ENCODE results near the gene NCOA1. TPM values are rescaled to one million over a fixed set of nuclear protein-coding genes. Genes with fewer than 3 reads are reported as not detected.

NCOA1 gene
- total RNA-seq, 3 donors from 2014 or later, result 23.9 to 36.9 (median 34.5) TPM

DNA sequence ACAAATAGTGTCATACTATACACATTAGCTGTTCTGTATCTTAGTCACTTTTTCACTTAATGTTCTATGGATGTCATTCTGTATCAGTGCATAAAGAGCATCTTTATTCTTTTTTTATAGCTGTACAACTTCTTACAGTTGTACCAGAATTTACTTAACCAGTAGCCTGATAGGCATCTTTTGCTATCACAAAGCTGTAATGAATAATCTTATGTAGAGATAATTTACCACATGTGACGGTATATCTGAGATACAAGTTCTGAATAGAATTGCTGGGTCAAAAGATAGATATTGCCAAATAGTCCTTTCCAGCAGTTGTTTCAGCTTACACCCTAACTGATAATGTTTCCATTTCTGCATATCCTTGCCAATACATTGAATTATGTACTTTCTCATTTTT lies 232.1 kb downstream of the NCOA1 start:
- Mint-ChIP-seq H3K36me3 (ENCODE audit: insufficient read depth) (peaks cover 17% of the 10 kb centered on the region), H3K9me3 (no peaks in the 10 kb centered on the region), H3K4me3 (no peak overlapping the region), H3K4me1 (ENCODE audit: low read depth) (peaks cover 3% of the 10 kb centered on the region), H3K27me3 (ENCODE audit: low read depth) (no peaks in the 10 kb centered on the region)
- ATAC-seq (no peak), DNase-seq (no peak)

- no peaks in the 10 kb centered on the region for H3K27me3 Mint-ChIP-seq (ENCODE audit: low read depth)
- no peak overlapping the region for H3K4me3 Mint-ChIP-seq
- peaks cover 3% of the 10 kb centered on the region for H3K4me1 Mint-ChIP-seq (ENCODE audit: low read depth)
- ATAC-seq (no peak), DNase-seq (no peak)
- no peaks in the 10 kb centered on the region for H3K9me3 Mint-ChIP-seq
- H3K36me3 Mint-ChIP-seq (ENCODE audit: insufficient read depth), result peaks cover 17% of the 10 kb centered on the region
Measured at GRCh38 chr2:24723665-24724064, 232.6 kb downstream of the NCOA1 start.

DNA sequence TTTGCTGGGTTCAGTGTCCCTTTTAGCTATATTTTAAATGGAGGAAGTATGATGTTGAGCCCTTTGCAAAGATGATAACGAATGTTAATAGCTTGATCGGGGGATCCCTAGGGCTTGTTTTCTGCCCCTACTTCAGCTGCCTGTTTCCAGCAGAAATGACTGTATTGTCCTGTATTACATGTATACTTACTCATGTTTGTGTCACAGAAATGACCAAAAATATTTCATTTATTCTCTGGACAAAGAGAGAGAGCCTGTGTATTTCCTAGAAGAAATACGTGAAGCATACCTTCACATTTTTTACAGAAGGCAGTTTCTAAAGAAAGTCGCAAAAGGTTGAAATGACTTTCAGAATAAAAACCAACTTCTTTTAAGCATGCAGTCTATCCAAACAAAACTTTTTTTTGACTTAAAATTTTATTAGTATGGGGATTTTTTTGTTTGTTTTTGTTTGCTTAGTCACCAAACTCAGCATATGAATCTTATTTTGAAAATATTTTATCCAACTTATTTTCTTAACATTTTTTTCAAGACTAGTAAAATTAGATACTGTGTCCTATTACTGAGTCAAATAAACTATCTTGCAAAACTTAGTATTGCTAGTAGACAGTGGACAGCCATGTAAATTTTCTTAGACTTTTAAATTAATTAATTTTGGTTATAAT lies 233.2 kb downstream of the NCOA1 start:
- ATAC-seq (no peak), DNase-seq (no peak)
- Mint-ChIP-seq H3K36me3 (ENCODE audit: insufficient read depth) (peaks cover 19% of the 10 kb centered on the region), H3K27me3 (ENCODE audit: low read depth) (no peaks in the 10 kb centered on the region), H3K9me3 (no peaks in the 10 kb centered on the region), H3K4me3 (no peak overlapping the region), H3K4me1 (ENCODE audit: low read depth) (peaks cover 3% of the 10 kb centered on the region)

- Mint-ChIP-seq H3K4me1 (ENCODE audit: low read depth) (no peaks in the 10 kb centered on the region), H3K36me3 (ENCODE audit: insufficient read depth) (peaks cover 16% of the 10 kb centered on the region), H3K27me3 (ENCODE audit: low read depth) (no peaks in the 10 kb centered on the region), H3K9me3 (no peaks in the 10 kb centered on the region), H3K4me3 (no peak overlapping the region)
- DNase-seq, result no peak
- ATAC-seq, result no peak
Measured at GRCh38 chr2:24725956-24726355, 234.9 kb downstream of the NCOA1 start.

DNA sequence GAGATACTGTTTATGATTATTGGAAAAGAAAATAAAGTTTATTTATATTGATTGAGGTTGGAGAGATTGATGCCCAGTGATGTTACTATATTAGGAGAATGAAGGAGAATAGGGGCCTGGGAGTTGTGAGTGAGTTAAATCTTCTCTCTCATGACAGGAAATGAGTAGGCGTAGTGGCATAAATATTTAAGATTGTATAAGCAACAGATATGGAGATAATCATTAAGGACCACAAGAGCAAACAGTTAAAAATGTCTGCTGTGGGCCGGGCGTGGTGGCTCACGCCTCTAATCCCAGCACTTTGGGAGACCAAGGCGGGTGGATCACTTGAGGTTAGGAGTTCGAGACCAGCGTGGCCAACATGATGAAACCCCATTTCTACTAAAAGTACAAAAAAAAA lies 239.4 kb downstream of the NCOA1 start:
- DNase-seq (no peak), ATAC-seq (no peak)
- peaks cover 22% of the 10 kb centered on the region for H3K36me3 Mint-ChIP-seq (ENCODE audit: insufficient read depth)
- no peaks in the 10 kb centered on the region for H3K4me1 Mint-ChIP-seq (ENCODE audit: low read depth)
- H3K27me3 Mint-ChIP-seq (ENCODE audit: low read depth), result no peaks in the 10 kb centered on the region
- no peaks in the 10 kb centered on the region for H3K9me3 Mint-ChIP-seq
- no peak overlapping the region for H3K4me3 Mint-ChIP-seq

DNA sequence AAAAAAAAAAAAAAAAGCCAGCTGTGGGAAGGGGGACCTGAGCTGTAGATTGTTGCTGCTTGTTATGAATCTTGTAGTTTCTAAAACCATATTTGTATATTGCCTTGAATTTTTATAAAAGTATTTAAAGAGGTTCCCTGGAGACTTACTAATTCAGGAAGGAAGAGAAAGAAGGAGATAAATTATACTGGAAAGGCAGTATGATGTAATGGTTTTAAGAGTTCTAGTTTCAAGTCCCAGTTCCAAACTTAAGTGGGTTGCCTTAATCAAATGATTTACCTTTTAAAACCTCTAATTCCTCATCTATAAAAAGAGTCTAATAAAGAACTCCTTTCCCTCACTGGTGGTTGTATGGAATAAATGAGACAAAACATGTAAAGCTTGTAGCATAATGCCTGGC lies 240.0 kb downstream of the NCOA1 start:
- H3K4me1 Mint-ChIP-seq (ENCODE audit: low read depth), result no peaks in the 10 kb centered on the region
- DNase-seq, result no peak
- H3K4me3 Mint-ChIP-seq, result no peak overlapping the region

DNA sequence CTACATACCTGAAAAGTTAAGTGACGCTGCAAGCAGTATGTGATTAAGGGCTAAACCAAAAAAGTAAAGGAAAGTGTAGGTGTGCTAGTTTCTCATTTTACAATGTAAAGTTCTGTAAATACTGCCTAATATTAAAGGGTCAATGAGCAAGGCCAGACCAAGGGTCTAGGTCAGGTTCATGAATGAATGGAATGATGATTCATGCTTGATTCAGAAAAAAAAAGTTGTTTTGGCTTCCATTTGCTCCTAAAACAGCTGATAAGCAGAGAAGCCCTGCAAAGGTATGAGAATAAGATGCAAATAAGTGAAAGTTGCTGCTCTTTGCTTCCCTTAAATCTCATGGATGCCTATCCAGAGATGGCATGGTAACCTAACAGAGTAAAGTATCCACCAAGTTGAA lies 240.9 kb downstream of the NCOA1 start:
- no peaks in the 10 kb centered on the region for H3K9me3 Mint-ChIP-seq
- DNase-seq, result no peak
- ATAC-seq, result no peak
- no peak overlapping the region for H3K4me3 Mint-ChIP-seq
- H3K4me1 Mint-ChIP-seq (ENCODE audit: low read depth), result no peaks in the 10 kb centered on the region
- H3K36me3 Mint-ChIP-seq (ENCODE audit: insufficient read depth), result peaks cover 24% of the 10 kb centered on the region
- H3K27me3 Mint-ChIP-seq (ENCODE audit: low read depth), result no peaks in the 10 kb centered on the region

More for the DNA sequence above, 240.0 kb downstream of the NCOA1 start:
- Mint-ChIP-seq H3K27me3 (ENCODE audit: low read depth) (no peaks in the 10 kb centered on the region), H3K9me3 (no peaks in the 10 kb centered on the region), H3K36me3 (ENCODE audit: insufficient read depth) (peaks cover 22% of the 10 kb centered on the region)
- ATAC-seq, result no peak

DNA sequence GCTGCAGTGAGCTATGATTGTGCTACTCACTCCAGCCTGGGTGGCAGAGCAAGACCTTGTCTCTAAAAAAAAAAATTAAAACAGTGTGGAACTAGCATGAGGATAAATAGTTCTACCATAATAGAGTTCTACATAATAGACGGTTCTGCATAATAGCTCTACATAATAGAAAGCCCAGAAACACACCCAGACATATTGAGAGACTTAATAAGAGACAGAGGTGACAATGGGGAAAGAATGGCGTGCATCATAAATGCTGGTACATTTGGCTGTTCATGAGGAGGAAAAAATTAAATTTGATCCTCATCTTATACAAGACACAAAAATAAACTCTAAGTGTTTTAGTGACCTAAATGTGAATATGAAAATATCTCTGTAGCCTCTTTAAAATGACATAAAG lies 243.7 kb downstream of the NCOA1 start:
- no peak overlapping the region for H3K4me3 Mint-ChIP-seq
- no peak for ATAC-seq

DNA sequence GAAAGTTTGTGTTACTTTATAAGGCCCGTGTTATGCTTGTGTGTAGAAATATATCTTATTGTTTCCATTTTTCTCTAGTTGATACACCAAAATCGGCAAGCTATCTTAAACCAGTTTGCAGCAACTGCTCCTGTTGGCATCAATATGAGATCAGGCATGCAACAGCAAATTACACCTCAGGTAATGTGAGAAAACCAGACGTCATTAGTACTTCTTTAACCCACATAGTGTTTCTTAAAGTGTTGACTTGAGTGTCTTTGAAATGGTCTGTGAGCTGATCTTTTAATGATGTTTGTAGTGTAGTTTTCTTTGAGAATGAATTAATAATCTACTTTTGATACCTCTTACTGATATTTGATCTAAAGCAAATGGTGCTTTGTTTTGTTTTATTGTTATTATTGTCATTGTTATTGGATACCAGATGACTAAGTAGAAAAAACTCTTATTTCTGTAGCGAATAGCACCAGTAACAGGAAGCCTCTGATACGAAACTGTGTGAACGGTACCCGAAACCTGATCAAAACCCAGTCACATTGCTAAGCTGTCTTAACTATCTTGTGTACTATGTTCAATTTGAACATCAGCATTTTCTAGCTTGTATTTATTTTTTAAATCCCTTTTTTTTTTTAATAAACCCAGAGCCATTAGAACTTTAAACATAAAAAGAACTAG lies 248.4 kb downstream of the NCOA1 start:
- no peak for ATAC-seq
- H3K36me3 Mint-ChIP-seq (ENCODE audit: insufficient read depth), result peaks cover 24% of the 10 kb centered on the region
- no peak overlapping the region for H3K4me3 Mint-ChIP-seq

More for the DNA sequence above, 243.7 kb downstream of the NCOA1 start:
- H3K27me3 Mint-ChIP-seq (ENCODE audit: low read depth), result no peaks in the 10 kb centered on the region
- H3K4me1 Mint-ChIP-seq (ENCODE audit: low read depth), result peaks cover 5% of the 10 kb centered on the region
- DNase-seq, result no peak
- peaks cover 13% of the 10 kb centered on the region for H3K36me3 Mint-ChIP-seq (ENCODE audit: insufficient read depth)
- no peaks in the 10 kb centered on the region for H3K9me3 Mint-ChIP-seq

DNA sequence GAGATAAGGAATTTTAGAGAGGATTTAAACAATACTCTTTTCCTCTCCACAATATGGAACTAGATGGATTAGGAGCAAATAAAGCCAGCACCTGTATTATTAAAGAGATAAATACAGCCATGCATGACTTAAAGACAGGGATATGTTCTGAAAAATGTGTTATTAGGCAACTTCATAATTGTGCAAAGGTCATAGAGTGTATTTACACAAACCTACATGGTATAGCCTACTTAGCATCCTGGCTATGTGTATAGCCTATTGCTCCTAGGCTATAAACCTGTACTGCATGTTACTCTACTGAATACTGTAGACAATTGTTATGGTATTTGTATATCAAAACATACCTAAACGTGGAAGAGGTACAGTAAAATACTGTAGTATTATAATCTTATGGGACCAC lies 249.1 kb downstream of the NCOA1 start:
- Mint-ChIP-seq H3K27me3 (ENCODE audit: low read depth) (no peaks in the 10 kb centered on the region), H3K36me3 (ENCODE audit: insufficient read depth) (peaks cover 27% of the 10 kb centered on the region), H3K4me1 (ENCODE audit: low read depth) (peaks cover 26% of the 10 kb centered on the region), H3K9me3 (no peaks in the 10 kb centered on the region), H3K4me3 (no peak overlapping the region)
- ATAC-seq (no peak), DNase-seq (no peak)

More for the DNA sequence above, 248.4 kb downstream of the NCOA1 start:
- no peaks in the 10 kb centered on the region for H3K9me3 Mint-ChIP-seq
- no peaks in the 10 kb centered on the region for H3K27me3 Mint-ChIP-seq (ENCODE audit: low read depth)
- DNase-seq, result no peak
- peaks cover 26% of the 10 kb centered on the region for H3K4me1 Mint-ChIP-seq (ENCODE audit: low read depth)

DNA sequence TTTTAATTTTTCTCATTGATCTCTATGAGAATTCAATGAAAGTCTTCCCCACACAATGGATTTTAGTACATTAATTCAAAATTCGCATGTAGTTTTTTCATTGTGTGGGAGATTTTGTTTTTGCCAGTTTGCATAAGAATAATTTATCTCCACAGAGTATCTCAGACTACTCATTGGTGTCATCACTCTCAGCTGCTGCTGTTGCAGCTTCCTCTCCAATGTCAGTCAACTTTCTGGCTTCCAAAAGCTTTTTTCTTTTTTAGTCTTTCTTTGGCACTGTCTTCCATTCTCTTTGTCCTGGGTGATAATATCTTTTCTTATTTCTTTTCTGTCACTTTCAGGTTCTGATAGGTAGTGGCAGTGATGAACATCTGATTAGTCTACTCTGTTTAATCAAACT lies 251.7 kb downstream of the NCOA1 start:
- H3K4me3 Mint-ChIP-seq, result no peak overlapping the region
- ATAC-seq (no peak), DNase-seq (no peak)
- H3K4me1 Mint-ChIP-seq (ENCODE audit: low read depth), result peaks cover 31% of the 10 kb centered on the region
- no peaks in the 10 kb centered on the region for H3K9me3 Mint-ChIP-seq
- H3K36me3 Mint-ChIP-seq (ENCODE audit: insufficient read depth), result peaks cover 29% of the 10 kb centered on the region
- H3K27me3 Mint-ChIP-seq (ENCODE audit: low read depth), result no peaks in the 10 kb centered on the region

GRCh38 chr2:24743924-24744323 lies 252.9 kb downstream of the NCOA1 start:
- ATAC-seq, result no peak
- DNase-seq, result no peak
- no peaks in the 10 kb centered on the region for H3K27me3 Mint-ChIP-seq (ENCODE audit: low read depth)
- no peaks in the 10 kb centered on the region for H3K9me3 Mint-ChIP-seq
- peaks cover 29% of the 10 kb centered on the region for H3K36me3 Mint-ChIP-seq (ENCODE audit: insufficient read depth)
- peaks cover 30% of the 10 kb centered on the region for H3K4me1 Mint-ChIP-seq (ENCODE audit: low read depth)
- no peak overlapping the region for H3K4me3 Mint-ChIP-seq

DNA sequence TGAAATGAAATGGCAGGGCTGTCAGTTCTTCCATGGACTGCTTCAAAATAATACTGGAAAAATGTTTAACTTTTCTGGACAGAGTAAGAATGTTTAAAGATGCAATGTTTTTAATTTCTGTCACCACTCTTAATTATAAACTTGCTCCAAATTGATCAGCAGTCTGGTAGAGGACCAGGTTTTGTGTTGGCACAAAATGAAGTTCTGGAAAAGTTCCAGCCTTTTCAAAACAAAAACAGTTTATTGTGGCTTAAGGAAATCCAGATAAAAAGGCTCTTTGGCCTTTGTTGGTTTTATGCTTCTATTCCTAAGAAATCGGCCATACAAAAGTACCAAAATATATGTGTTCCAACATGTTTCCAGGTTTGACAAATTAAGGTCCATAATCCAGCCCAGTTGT lies 253.3 kb downstream of the NCOA1 start:
- Mint-ChIP-seq H3K27me3 (ENCODE audit: low read depth) (no peaks in the 10 kb centered on the region), H3K9me3 (no peaks in the 10 kb centered on the region), H3K4me3 (no peak overlapping the region), H3K36me3 (ENCODE audit: insufficient read depth) (peaks cover 29% of the 10 kb centered on the region), H3K4me1 (ENCODE audit: low read depth) (peaks cover 26% of the 10 kb centered on the region)
- ATAC-seq (no peak), DNase-seq (no peak)

DNA sequence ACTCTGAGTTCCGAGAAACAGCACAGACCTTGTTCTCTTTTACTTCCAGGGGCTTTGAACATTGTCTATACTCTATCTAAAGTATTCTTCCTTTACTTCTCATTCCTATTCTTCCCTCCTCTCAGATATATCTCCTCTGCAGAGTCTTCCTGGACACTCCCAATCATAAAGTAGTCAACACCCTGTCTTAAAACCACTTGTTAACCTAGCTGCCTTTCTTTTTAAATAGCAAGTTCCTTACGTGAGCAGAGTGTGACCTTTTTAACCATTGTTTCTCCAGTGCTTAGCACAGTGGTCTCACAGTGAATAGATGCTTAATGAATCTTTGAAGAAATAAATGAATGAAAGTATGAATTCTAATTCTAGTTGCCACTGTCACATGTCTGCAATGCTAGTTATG lies 254.8 kb downstream of the NCOA1 start:
- H3K9me3 Mint-ChIP-seq, result no peaks in the 10 kb centered on the region
- no peak for DNase-seq
- peaks cover 26% of the 10 kb centered on the region for H3K36me3 Mint-ChIP-seq (ENCODE audit: insufficient read depth)
- H3K27me3 Mint-ChIP-seq (ENCODE audit: low read depth), result no peaks in the 10 kb centered on the region
- H3K4me3 Mint-ChIP-seq, result no peak overlapping the region
- peaks cover 24% of the 10 kb centered on the region for H3K4me1 Mint-ChIP-seq (ENCODE audit: low read depth)
- ATAC-seq, result no peak

- H3K27me3 Mint-ChIP-seq (ENCODE audit: low read depth), result no peaks in the 10 kb centered on the region
- H3K4me1 Mint-ChIP-seq (ENCODE audit: low read depth), result peaks cover 21% of the 10 kb centered on the region
- no peak for DNase-seq
- H3K9me3 Mint-ChIP-seq, result no peaks in the 10 kb centered on the region
- ATAC-seq, result no peak
- H3K4me3 Mint-ChIP-seq, result no peak overlapping the region
- H3K36me3 Mint-ChIP-seq (ENCODE audit: insufficient read depth), result peaks cover 19% of the 10 kb centered on the region
Measured at GRCh38 chr2:24747299-24747698, 256.2 kb downstream of the NCOA1 start.
